Measurements from ENCODE around the gene CRACDL.
A peak's percentile ranks its signal among the peaks of the same experiment; 100 is the strongest.
"Not testable (repeated sequence)": the region's sequence is repeated elsewhere in the genome, so short reads cannot be mapped to it uniquely, and the experiment has no call there.

Gene CRACDL

DNA sequence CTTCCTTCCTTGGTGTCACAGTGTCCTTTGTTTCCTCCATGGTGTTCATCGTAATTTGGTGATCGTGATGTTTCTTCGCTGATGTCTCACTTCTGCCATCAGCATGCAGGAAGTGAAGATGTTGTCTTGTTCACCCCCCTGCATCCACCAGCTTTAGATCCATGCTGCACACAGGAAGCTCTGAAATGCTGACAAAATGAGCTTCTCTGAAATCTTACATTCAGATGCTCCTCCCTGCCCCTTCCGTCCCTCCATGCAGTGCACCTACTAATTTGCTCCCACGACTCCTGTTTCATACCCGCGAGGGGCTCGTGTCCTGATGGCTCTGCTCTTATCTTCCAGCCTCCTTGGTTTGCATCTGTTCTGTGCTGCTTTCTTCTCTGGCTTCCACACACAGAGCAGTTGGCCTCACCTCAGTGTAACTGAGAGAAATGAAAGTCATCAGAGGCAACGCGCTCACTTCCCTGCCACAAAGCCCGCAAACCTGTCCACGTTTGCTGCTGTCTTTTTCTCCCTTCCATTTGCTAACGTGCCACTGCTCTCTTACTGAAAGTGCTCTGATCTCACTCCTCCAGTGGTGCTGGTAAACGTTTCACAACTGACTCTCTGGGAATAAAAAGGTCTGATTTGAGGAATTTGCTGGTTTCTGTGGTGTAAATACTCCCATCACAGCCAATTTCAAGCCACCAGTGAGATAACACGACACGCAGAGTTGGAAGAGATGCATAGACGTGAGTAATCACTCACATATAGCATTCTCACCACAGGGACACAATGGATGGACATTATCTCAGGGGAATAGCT lies 164.1 kb downstream of the CRACDL start:
- DNase-seq: peak; percentile 34

DNA sequence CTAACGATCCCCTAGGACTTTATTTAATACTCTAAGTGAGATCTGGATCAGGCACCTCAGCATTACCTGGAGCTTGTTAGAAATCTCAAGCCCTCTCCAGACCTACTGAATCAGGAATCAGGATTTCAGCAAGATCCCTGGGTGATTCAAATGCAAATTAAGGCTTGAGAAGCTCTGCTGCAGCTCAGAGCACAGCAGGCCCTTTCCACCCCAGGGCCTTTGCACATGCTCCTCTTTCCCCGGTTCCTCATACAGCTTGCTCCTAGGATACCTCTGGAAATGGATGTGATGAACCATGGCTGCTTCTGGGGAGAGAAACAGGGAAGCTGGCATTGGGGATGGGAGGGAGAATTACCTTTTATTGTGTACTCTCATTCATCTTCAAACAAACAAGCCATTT lies 164.8 kb downstream of the CRACDL start:
- DNase-seq: no peak

DNA sequence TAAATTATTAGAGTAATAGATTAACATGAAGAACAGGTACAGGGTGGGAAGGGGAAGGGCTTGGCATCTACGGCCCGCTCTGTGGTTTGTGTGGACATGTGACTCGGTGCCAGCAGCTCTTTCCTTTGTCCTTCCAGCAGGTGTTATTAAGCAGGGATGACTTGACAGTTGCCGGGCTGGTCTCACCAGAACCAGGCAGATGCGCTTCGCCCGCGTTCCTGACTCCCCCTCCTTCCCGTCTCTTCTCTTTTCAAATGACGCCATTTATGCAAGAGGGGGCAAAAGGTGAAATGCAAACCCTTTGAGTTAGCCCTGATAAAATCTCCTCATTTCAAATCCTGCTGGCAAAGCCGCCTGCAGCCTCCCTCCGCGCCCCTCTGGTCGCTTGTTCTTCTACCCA lies 166.2 kb downstream of the CRACDL start:
- peak; percentile 25 for DNase-seq

- DNase-seq: no peak
Measured at GRCh38 chr2:98769114-98769476, 166.9 kb downstream of the CRACDL start.

DNA sequence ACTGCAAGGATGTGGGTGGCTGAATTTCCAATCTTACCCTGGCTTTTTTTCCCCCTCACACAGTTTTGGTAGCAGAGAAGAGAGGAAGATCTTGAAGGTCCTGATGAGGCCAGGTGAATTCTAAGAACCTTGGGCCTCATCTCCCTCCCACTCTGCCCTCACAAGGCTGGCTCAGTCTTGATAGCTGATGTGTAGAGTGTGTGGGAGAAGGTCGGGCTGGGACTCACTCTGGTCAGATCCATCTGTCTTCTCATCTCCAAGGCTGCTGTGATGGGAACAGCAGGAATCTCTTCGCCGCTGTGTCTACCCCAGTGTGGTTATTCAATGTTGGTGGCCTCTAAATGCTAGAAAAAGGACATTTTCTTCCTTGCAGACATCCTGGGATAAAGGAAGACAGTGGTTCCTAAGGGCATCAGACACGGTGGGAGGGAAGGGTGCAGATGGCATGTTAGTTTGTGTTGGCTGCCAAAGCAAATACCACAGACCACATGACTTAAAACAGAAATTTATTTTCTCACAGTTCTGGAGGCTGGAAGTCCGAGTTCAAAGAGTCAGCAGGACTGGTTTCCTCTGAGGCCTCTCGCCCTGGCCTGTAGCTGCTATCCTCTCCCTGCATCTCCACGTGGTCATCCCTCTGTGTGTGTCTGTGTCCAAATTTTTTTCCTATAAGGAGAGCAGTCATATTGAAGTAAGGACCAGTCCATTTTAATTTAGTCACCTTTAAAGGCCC lies 167.5 kb downstream of the CRACDL start:
- DNase-seq: no peak

- DNase-seq: peak; percentile 26
Measured at GRCh38 chr2:98764499-98764898, 171.5 kb downstream of the CRACDL start.

DNA sequence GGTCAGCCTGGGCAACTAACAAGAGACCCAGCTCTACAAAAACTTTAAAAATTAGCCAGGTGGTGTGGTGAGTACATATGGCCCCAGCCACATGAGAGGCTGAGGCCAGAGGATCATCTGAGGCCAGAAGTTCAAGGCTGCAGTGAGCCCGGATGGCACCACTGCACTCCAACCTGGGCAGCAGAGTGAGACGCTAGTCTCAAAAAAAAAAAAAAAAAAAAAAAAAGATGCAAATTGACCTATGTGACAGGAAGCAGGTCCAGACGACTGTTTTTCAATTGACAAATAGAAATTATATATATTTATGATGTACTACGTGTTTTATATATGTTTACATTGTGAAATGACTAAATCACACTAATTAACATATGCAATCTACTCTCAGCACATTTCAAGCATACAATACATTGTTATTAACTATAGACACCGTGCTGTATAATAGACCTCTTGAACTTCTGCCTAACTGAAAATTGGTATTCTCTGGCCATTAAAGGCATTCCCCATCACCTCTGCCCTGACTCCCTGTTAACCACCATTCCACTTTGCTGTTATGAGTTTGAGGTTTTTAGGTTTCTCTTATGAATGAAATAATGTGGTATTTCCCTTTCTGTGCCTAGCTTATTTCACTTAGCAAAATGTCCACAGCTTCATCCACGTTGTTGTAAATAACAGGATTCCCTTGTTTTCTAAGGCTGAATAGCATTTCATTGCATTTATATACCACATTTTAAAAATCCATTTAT lies 172.6 kb downstream of the CRACDL start:
- no peak for DNase-seq

DNA sequence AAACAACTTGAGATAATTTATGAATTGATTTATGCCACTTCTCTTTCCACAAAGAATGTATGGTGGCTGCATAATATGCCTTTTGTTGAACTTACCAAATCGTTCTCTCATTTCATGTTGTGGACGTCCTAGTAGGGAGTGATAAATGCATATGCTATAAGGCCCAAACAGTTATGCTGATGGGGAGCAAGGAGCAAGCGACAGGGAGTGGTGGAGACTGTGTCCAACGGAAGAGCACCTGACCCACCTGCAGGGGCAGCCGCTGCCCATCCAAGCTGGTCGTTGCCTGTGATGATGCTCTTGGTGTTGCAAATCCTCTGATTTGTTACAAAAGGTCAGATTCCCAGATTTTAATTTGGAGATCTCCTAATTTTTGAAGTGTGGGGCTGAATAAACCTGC lies 174.1 kb downstream of the CRACDL start:
- DNase-seq: no peak

GRCh38 chr2:98761267-98761781 lies 174.7 kb downstream of the CRACDL start:
- DNase-seq: no peak

GRCh38 chr2:98759827-98760625 lies 176.0 kb downstream of the CRACDL start:
- peak; percentile 58 for DNase-seq

- peak; percentile 67 for DNase-seq
Measured at GRCh38 chr2:98759338-98759737, 176.7 kb downstream of the CRACDL start.

GRCh38 chr2:98757904-98758421 lies 178.1 kb downstream of the CRACDL start:
- DNase-seq: peak; percentile 96

DNA sequence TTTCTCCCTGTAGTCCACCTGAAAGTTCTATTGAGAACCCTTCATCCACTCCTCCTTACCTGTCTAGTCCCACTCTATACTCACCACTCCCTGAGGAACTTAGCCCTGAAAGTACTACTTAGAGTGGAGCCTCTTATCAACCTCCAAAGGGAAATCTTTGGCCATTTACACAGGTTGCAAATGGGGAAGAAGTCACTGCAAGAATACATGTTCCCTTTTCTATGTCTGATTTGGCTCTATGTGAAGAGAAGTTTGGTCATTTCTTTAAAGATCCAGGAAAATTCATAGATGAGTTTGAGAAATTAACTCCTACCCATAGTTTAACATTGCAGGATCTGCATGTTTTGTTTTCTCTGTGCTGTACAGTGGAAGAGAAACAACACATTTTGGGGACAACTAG lies 182.2 kb downstream of the CRACDL start:
- DNase-seq: no peak

GRCh38 chr2:98752711-98753110 lies 183.3 kb downstream of the CRACDL start:
- not testable (repeated sequence) for DNase-seq

DNA sequence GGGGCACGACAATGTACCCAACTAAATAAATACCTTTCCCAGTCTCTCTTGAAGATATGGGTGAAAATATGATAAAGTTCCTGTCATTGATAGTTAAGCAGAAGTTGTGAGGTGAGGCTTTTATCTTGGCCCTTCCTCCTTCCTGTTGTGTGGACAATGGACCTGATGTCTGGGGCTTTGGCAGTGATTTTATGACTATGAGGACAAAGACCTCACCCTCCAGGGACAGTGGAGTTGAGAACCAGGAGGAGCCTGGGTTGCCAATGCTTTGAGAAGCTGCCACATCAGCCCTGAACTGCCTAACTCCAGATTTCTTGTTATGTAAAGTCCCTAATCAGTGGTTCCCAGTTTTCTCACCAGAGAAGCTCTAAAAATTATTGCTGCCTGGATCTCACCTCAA lies 184.3 kb downstream of the CRACDL start:
- no peak for DNase-seq

DNA sequence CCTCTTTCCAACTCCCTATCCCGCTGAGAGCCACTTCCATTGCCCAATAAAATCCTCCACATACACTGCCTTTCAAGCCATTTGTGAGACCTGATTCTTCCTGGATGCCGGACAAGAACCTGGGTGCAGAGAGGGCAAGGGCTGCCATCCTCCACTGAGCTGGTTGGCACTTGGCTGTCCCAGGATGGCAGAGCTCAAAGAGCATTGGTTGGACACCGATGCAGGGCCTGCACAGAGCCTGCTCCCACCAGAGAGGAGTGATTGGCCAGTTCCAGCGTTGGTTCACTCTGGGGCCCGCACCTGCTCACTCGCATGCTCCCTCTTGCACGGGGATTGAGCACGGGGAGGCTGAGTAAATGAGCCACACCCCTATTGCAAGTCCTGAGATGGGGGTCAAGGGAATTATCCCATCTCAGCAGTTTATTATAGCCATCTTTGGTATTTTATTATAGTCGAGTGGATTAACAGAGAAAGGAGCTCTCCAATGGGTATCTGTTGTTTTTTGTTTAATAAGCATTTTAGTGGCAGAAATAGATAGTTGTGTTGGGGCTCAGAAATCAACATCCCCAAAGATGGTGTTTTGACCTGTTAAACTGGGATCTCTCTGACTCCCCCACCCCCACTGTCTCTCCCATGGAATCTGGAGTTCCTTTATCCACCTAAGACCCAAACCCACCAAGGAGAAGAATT lies 185.3 kb downstream of the CRACDL start:
- DNase-seq: no peak

GRCh38 chr2:98749066-98749450 lies 187.0 kb downstream of the CRACDL start:
- DNase-seq: peak; percentile 61

DNA sequence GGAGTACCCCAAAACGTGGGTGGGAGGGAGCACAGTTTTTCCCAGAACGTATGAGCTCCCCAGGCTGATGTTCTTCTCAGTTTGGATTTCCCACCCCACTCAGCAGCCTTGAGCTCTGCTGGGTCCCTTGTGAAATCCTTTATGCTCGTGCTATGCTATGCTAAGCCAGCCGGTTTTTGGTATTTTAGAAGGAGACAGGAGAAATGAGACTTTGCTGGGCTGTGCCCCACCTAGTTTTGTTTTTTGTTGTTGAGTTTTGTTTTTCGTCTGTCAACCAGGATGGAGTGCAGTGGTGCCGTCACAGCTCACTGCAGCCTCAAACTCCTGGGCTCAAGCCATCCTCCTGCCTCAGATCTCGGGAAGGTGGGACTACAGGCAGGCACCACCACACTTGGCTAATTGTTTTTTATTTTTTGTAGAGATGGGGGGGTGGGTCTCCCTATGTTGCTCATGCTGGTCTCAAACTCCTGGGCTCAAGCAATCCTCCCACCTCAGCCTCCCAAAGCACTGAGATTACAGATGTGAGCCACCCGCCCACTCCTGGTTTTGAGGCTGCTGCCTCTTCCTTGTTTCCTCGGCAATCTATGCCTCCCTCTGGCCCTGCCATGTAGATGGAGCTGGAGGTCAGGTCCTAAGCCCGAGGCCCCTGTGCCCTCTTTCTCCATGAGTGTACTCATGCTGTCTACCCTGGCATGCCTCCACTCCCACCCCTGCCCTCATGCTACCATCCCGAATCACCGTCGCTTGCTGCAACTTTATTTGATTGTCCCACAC lies 187.5 kb downstream of the CRACDL start:
- DNase-seq: no peak

DNA sequence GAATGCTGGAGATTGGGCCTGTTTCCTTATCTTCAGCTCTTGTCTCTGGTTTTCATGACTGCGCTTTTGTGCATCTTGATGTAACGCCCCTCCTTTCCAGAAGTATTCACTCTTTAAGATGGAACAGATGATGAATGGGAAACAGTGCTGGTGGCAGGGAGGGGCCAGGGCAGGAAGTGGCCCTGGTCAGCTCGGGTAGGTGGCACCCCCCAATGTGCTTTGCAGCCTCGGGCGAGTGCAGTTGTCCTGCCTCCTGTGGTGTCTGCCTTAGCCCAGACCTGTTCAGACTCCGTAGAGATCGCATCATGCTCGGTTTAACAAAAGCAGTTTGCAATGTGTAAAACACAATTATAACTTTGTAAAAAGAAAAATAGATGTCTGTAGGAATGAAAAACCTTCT lies 188.1 kb downstream of the CRACDL start:
- no peak for DNase-seq

DNA sequence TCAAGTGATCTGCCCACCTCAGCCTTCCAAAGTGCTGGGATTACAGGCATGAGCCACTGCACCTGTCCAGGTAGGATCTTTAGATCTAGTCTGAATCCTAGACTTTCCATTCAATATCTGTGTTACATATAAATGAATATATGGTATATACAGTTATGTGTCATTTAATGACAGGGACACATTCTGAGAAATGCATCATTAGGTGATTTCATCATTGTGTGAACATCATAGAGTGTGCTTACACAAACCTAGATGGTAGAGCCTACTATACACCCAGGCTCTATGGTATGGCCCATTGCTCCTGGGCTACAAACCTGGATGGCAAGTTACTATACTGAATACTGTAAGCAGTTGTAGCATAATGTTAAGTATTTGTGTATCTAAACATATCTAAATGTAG lies 189.6 kb downstream of the CRACDL start:
- no peak for DNase-seq

GRCh38 chr2:98744595-98744994 lies 191.4 kb downstream of the CRACDL start:
- DNase-seq: no peak
